SU-DHL-6 (cell line): ENCODE measurements around the gene RBMS3.

Experiments used
- EZH2phosphoT487 ChIP-seq: fragments of 200-600 bp; sonication (generic), shearing (Covaris generic); conservative IDR thresholded peaks from 2 replicates; pipeline ENCODE4 v1.6.1; 2018; ENCODE audit warnings: mild to moderate bottlenecking, antibody characterized with exemption, low read length, moderate library complexity, mixed read lengths
- TF ChIP-seq, protein P1 (sequence below): fragments of 200-600 bp; sonication (generic); IDR thresholded peaks from one replicate; pipeline ENCODE4 v1.5.1; 2017; ENCODE audit warnings: antibody characterized with exemption, mild to moderate bottlenecking, low read length, moderate library complexity; ENCODE audit not compliant: insufficient read depth, poor library complexity, severe bottlenecking

DNA sequence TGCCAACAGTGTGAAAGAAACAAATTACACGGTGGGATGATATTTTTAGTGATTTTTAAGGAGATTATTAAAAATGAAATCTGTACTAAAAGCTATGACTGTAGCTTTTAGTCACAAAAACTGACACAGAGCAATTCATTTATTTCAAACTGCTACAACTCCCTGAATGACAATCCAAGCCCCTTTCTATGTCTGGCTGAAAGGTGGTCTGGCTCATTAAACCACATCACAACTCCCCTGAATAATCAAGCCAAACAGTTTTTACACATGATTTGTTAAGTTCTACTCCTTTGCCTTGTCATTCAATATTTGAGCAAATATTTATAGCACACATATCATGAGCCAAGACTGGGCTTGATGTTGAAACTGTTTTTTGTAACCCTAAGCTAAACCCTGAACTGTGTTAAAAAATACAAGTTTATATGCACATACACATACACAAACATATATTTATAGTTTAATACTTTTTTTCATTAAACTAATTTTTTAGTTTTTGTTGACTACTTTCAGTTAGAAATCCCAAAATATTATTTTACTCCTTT is 125.5 kb downstream of the RBMS3 start:
- TF ChIP-seq, protein P1, sequence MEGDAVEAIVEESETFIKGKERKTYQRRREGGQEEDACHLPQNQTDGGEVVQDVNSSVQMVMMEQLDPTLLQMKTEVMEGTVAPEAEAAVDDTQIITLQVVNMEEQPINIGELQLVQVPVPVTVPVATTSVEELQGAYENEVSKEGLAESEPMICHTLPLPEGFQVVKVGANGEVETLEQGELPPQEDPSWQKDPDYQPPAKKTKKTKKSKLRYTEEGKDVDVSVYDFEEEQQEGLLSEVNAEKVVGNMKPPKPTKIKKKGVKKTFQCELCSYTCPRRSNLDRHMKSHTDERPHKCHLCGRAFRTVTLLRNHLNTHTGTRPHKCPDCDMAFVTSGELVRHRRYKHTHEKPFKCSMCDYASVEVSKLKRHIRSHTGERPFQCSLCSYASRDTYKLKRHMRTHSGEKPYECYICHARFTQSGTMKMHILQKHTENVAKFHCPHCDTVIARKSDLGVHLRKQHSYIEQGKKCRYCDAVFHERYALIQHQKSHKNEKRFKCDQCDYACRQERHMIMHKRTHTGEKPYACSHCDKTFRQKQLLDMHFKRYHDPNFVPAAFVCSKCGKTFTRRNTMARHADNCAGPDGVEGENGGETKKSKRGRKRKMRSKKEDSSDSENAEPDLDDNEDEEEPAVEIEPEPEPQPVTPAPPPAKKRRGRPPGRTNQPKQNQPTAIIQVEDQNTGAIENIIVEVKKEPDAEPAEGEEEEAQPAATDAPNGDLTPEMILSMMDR: no peak
- no peak for TF ChIP-seq EZH2phosphoT487
